B cell (primary cell): ENCODE results near the gene XAGE5. TPM values are rescaled to one million over a fixed set of nuclear protein-coding genes. Genes with fewer than 3 reads are reported as not detected.
"Not testable (repeated sequence)": the region's sequence is repeated elsewhere in the genome, so short reads cannot be mapped to it uniquely, and the experiment has no call there.

ENCODE experiments used
- ATAC-seq: fragments of 200-7000 bp; cut with Tn5 transposase; one replicate; pipeline ENCODE4 v1.10.0; 2021; ENCODE audit warnings: low read depth, mild to moderate bottlenecking, moderate number of reproducible peaks, moderate library complexity
- CTCF ChIA-PET: fragments of 350-600 bp; sonication (Branson Sonifier 250); formaldehyde crosslinking; loops from one replicate; lab custom pipeline; 2021; ENCODE audit warnings: antibody characterized with exemption, inconsistent platforms; lab: Charles Lee
- POLR2A ChIA-PET: fragments of 350-600 bp; sonication (Branson Sonifier 250); formaldehyde crosslinking; loops from one replicate; lab custom pipeline; 2021; ENCODE audit warnings: antibody characterized with exemption; lab: Charles Lee
- DNase-seq: peaks from one replicate; pipeline ENCODE4 v3.0.0; 2013
- H2AFZ ChIP-seq: 2 replicates; pipeline ENCODE4 v1.6.1; 2012; ENCODE audit warnings: mild to moderate bottlenecking, low read depth, low read length; ENCODE audit not compliant: insufficient read depth, poor library complexity, severe bottlenecking
- H3K27ac ChIP-seq, 2 donors: 1 replicate in 1 of 2; 2 replicates in 1 of 2; pipeline ENCODE4 v1.5.1; 2012 to 2013; ENCODE audit warnings: low read length in 2 of 2, mild to moderate bottlenecking in 2 of 2, moderate library complexity in 1 of 2
- H3K27me3 ChIP-seq, 4 experiments: fragments of 200-600 bp in 1 of 4; sonication (generic) in 1 of 4; replicated peaks in 1 of 4; 1 replicate in 2 of 4; 2 replicates in 2 of 4; pipeline versions ENCODE4 v1.6.1 to v1.7.0; 2013 to 2016; ENCODE audit warnings: low read length in 3 of 4, mild to moderate bottlenecking in 2 of 4, mixed read lengths in 1 of 4, moderate library complexity in 1 of 4; ENCODE audit not compliant: insufficient read depth in 4 of 4, control insufficient read depth in 3 of 4; ENCODE audit errors: control extremely low read depth in 1 of 4
- H3K36me3 ChIP-seq, 2 experiments: replicated peaks in 1 of 2; 1 replicate in 1 of 2; 2 replicates in 1 of 2; pipeline versions ENCODE4 v1.6.1 to v1.7.1; 2013; ENCODE audit warnings: low read length in 1 of 2; ENCODE audit not compliant: insufficient read depth in 2 of 2, control insufficient read depth in 1 of 2; ENCODE audit errors: control extremely low read depth in 1 of 2, extremely low read depth in 1 of 2
- H3K4me1 ChIP-seq, 2 donors: fragments of 200-600 bp in 1 of 2; sonication (generic) in 1 of 2; 1 replicate in 1 of 2; 2 replicates in 1 of 2; pipeline versions ENCODE4 v1.5.1 to v1.6.1; 2013 to 2017; ENCODE audit warnings: low read length in 2 of 2; ENCODE audit not compliant: control insufficient read depth in 2 of 2, insufficient read depth in 2 of 2
- H3K4me2 ChIP-seq: replicated peaks from 2 replicates; pipeline ENCODE3; 2012; ENCODE audit warnings: mild to moderate bottlenecking, low read depth, low read length; ENCODE audit not compliant: poor library complexity, severe bottlenecking
- H3K4me3 ChIP-seq, 5 experiments: fragments of 200-600 bp in 1 of 5; sonication (generic) in 1 of 5; 1 replicate in 3 of 5; 2 replicates in 2 of 5; pipeline versions ENCODE4 v1.5.1 to v1.7.0; 2011 to 2016; ENCODE audit warnings: low read length in 4 of 5, mild to moderate bottlenecking in 4 of 5, low read depth in 2 of 5, control low read depth in 1 of 5, moderate library complexity in 1 of 5; ENCODE audit not compliant: insufficient read depth in 1 of 5; ENCODE audit errors: control extremely low read depth in 1 of 5, extremely low read depth in 1 of 5
- H3K79me2 ChIP-seq: fragments of 200-600 bp; sonication (generic); one replicate; pipeline ENCODE4 v1.6.0; 2016; ENCODE audit warnings: low read length; ENCODE audit not compliant: control insufficient read depth, insufficient read depth
- H3K9ac ChIP-seq: fragments of 200-600 bp; sonication (generic); 2 replicates; pipeline ENCODE4 v1.6.1; 2017; ENCODE audit warnings: mild to moderate bottlenecking, low read length, moderate library complexity
- H3K9me3 ChIP-seq, 3 donors: one replicate each; pipeline versions ENCODE4 v1.6.1 to v1.7.1; 2013; ENCODE audit warnings: low read length in 2 of 3; ENCODE audit not compliant: control insufficient read depth in 2 of 3, insufficient read depth in 1 of 3; ENCODE audit errors: control extremely low read depth in 1 of 3
- H4K20me1 ChIP-seq: 2 replicates; pipeline ENCODE4 v1.6.0; 2012; ENCODE audit warnings: mild to moderate bottlenecking, low read length; ENCODE audit not compliant: insufficient read depth, control insufficient read depth, poor library complexity, severe bottlenecking
- H3K27ac Mint-ChIP-seq: one replicate; pipeline ENCODE4 v1.8.0; 2021; ENCODE audit warnings: mixed read lengths
- H3K27me3 Mint-ChIP-seq: one replicate; pipeline ENCODE4 v1.8.0; 2021; ENCODE audit warnings: mixed read lengths
- H3K4me1 Mint-ChIP-seq: one replicate; pipeline ENCODE4 v1.8.0; 2021; ENCODE audit warnings: mixed read lengths
- H3K4me3 Mint-ChIP-seq: one replicate; pipeline ENCODE4 v1.8.0; 2021; ENCODE audit warnings: mixed read lengths
- H3K9me3 Mint-ChIP-seq: one replicate; pipeline ENCODE4 v1.8.0; 2022; ENCODE audit warnings: mixed read lengths; ENCODE audit not compliant: insufficient read depth
- WGBS: methylation state at CpG from one replicate; pipeline ENCODE4 v1.1.5; 2013; ENCODE audit warnings: missing lambda C conversion rate; ENCODE audit not compliant: insufficient coverage; 5-methylcytosine and 5-hydroxymethylcytosine counted together
- intact Hi-C: fragments of 100-400 bp; cut with micrococcal nuclease; formaldehyde crosslinking; loops from one replicate; pipeline ENCODE4 v1.10.0; 2022
- polyA plus RNA-seq: library from polyadenylated mRNA; depleted of rRNA; stranded (reverse); fragments of >200 nt; gene quantifications from 2 replicates; pipeline ENCODE4 v1.2.3, GENCODE V29; 2012
- total RNA-seq, 2 donors: library from RNA; stranded (reverse); fragments of 120-200 nt in 1 of 2; gene quantifications; 1 replicate in 1 of 2; 2 replicates in 1 of 2; pipeline versions ENCODE4 v1.2.3 to v1.2.4, GENCODE V29; 2013 to 2022

Gene XAGE5
- total and polyA plus RNA-seq, 2 donors (not counting 1 experiment from before 2014, with no cell fraction given) = not detected

DNA sequence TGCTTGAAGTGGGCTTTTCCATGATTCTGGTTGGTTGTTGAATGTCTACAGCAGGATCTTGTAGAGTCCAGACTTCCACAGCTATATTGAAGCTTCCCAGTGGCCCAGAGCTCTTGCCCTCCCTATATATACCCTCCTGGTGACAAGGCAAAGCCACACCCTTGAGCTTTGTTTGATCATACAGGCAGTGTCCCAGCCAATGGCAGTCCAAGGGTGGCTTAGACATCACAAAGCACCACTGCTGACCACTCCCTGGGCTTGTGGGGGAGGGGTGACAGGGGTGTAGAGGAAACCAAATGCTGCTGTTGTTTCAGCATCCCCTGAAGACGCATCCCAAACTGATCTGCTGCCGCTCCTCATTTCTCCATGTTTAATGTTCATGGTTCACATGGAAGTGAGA, 13.8 kb upstream of the XAGE5 start, which contains the start of gene SPANXN5:
SPANXN5 (minus strand) TSS at position 101 of the 400 bp plus-strand sequence; CDS start at position 22, 79 bp downstream.
- H3K9me3 ChIP-seq, H3K27ac ChIP-seq, H3K9me3 Mint-ChIP-seq, H3K4me3 ChIP-seq, CTCF ChIA-PET, H3K36me3 ChIP-seq, H3K79me2 ChIP-seq, ATAC-seq, H3K9ac ChIP-seq, H3K4me2 ChIP-seq, intact Hi-C loops, H3K4me1 Mint-ChIP-seq, DNase-seq, H3K4me1 ChIP-seq, POLR2A ChIA-PET, H4K20me1 ChIP-seq, H2AFZ ChIP-seq, H3K27me3 Mint-ChIP-seq, H3K4me3 Mint-ChIP-seq, H3K27ac Mint-ChIP-seq, H3K27me3 ChIP-seq: not testable (repeated sequence)
- WGBS = no CpG with 5 or more reads among the region's 2 CpGs

DNA sequence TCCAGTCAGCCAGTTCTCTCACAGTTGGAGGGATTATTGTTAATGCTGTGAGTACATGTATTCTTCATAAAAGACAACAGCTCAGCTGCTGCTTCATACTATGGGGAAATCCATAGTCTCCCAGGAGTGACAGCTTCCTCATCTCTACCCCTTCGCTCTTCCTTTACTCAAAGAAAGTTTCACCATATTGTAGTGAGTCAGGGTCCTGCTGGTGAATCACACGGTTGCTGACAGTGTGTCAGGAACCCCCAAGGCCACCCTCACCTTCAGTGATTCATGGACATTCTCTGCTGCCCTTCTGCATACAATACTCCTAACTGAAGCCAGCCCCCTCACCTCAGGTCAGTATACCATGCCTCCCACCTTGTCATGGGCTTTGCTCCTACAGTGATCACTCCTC, 6.2 kb upstream of the XAGE5 start:
- WGBS = no CpG with 5 or more reads among the region's 2 CpGs

More for the DNA sequence above, 6.2 kb upstream of the XAGE5 start:
- H3K27ac Mint-ChIP-seq, CTCF ChIA-PET, H4K20me1 ChIP-seq, H2AFZ ChIP-seq, H3K79me2 ChIP-seq, H3K36me3 ChIP-seq, H3K4me1 Mint-ChIP-seq, DNase-seq, H3K27ac ChIP-seq, POLR2A ChIA-PET, H3K4me2 ChIP-seq, H3K9me3 ChIP-seq, H3K4me3 ChIP-seq, H3K9me3 Mint-ChIP-seq, ATAC-seq, H3K27me3 Mint-ChIP-seq, H3K4me1 ChIP-seq, H3K9ac ChIP-seq, H3K27me3 ChIP-seq, intact Hi-C loops, H3K4me3 Mint-ChIP-seq: not testable (repeated sequence)
